Measurements from ENCODE around the gene TRIM26.

DNA sequence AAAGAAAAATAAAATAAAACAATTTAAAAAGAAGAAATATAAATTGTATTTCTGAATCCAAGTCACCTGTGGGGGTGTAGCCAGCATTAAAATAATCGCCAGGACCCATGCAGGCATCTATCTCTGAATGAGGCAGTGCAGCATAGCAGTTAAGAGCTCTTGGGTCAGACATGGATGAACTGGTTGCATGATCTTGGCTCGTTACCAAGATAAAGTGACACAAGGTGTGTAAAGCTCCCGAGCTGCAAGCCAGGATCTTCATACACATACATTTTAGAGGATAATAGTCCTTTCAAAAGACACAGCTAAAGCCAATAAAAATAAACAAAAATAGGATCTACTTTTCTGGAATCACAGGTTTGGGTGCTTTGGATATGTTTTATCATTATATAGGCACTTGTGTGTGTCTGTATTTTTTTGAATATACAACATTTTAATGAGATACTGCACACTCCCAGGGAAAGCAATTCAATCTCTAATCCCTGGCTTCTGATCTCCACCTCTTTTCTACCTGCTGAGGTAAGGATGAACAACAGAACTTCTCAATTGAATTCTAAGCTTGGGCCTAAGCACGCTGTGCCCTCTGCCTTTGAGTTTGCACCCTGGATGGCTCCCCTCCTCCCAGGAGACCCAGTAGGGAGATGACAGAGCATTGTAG, 61.1 kb downstream of the TRIM26 start:
- TF ChIP-seq, protein P1, sequence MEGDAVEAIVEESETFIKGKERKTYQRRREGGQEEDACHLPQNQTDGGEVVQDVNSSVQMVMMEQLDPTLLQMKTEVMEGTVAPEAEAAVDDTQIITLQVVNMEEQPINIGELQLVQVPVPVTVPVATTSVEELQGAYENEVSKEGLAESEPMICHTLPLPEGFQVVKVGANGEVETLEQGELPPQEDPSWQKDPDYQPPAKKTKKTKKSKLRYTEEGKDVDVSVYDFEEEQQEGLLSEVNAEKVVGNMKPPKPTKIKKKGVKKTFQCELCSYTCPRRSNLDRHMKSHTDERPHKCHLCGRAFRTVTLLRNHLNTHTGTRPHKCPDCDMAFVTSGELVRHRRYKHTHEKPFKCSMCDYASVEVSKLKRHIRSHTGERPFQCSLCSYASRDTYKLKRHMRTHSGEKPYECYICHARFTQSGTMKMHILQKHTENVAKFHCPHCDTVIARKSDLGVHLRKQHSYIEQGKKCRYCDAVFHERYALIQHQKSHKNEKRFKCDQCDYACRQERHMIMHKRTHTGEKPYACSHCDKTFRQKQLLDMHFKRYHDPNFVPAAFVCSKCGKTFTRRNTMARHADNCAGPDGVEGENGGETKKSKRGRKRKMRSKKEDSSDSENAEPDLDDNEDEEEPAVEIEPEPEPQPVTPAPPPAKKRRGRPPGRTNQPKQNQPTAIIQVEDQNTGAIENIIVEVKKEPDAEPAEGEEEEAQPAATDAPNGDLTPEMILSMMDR (conservative IDR thresholded peaks at IDR 0.05), result no peak
- no peak for TF ChIP-seq ZFX (IDR thresholded peaks at IDR 0.05)
